HCT116 (cell line): ENCODE measurements around the gene S100A3. TPM values are rescaled to one million over a fixed set of nuclear protein-coding genes. Genes with fewer than 3 reads are reported as not detected.

ENCODE experiments used
- ATAC-seq: fragments of 200-7000 bp; cut with Tn5 transposase; 2 replicates; pipeline ENCODE4 v1.9.1; 2020; ENCODE audit warnings: mild to moderate bottlenecking, moderate library complexity
- BruUV-seq: library from RNA; stranded (reverse); fragments of 400-500 nt; replicated peaks from 2 replicates; lab custom pipeline; 2021; lab: Mats Ljungman, UMichigan
- CTCF ChIA-PET: fragments of 300-600 bp; sonication (Branson Sonifier 250); formaldehyde crosslinking; loops from one replicate; lab custom pipeline; 2021; ENCODE audit warnings: antibody characterized with exemption; lab: Charles Lee
- POLR2A ChIA-PET: fragments of 300-600, 350-600 bp; sonication (Branson Sonifier 250); formaldehyde crosslinking; loops from one replicate; lab custom pipeline; 2021; ENCODE audit warnings: antibody characterized with exemption; lab: Charles Lee
- RAD21 ChIA-PET, 2 experiments: fragments of 300-600 bp; sonication (Branson Sonifier 250); formaldehyde crosslinking; loops; one replicate each; lab custom pipeline; 2023; ENCODE audit warnings: low total read pairs in 2 of 2; ENCODE audit not compliant: uncharacterized antibody in 2 of 2, unreplicated experiment in 2 of 2, low non-redundant PET in 1 of 2; lab: Charles Lee
- DNase-seq: peaks from one replicate; pipeline ENCODE4 v3.0.0-alpha.2; 2010; ENCODE audit warnings: low read depth, low spot score
- H2AFZ ChIP-seq: fragments of 200-600 bp; shearing (Covaris generic), sonication (generic); 2 replicates; pipeline ENCODE4 v1.6.1; 2017; ENCODE audit warnings: low read depth, mixed run types, mixed read lengths, antibody characterized with exemption, low read length; ENCODE audit not compliant: poor library complexity, severe bottlenecking
- H3K27ac ChIP-seq: 2 replicates; pipeline ENCODE4 v1.5.1; 2012; ENCODE audit warnings: low read depth, low read length
- H3K27me3 ChIP-seq: fragments of 200-600 bp; sonication (generic); 2 replicates; pipeline ENCODE4 v1.6.1; 2016; ENCODE audit warnings: mixed run types, low read length, mixed read lengths; ENCODE audit not compliant: insufficient read depth
- H3K36me3 ChIP-seq, 2 experiments: fragments of 200-500 bp in 1 of 2; fragments of 200-600 bp in 1 of 2; sonication (Bioruptor generic) in 1 of 2; sonication (generic) in 1 of 2; 2 replicates each; pipeline versions ENCODE4 v1.5.1 to v1.6.1; 2014 to 2016; ENCODE audit warnings: low read length in 2 of 2, inconsistent platforms in 1 of 2, mixed read lengths in 1 of 2, mixed run types in 1 of 2; ENCODE audit not compliant: insufficient read depth in 2 of 2, control insufficient read depth in 1 of 2
- H3K4me1 ChIP-seq, 2 experiments: fragments of 200-600 bp in 1 of 2; sonication (generic) in 1 of 2; 2 replicates each; pipeline versions ENCODE4 v1.5.1 to v1.6.1; 2012 to 2017; ENCODE audit warnings: low read length in 2 of 2, inconsistent platforms in 1 of 2, mild to moderate bottlenecking in 1 of 2, mixed read lengths in 1 of 2, mixed run types in 1 of 2, moderate library complexity in 1 of 2; ENCODE audit not compliant: insufficient read depth in 2 of 2, control insufficient read depth in 1 of 2
- H3K4me2 ChIP-seq: fragments of 200-600 bp; sonication (generic); 2 replicates; pipeline ENCODE4 v1.6.1; 2017; ENCODE audit warnings: mixed run types, low read length, mixed read lengths
- H3K4me3 ChIP-seq, 2 experiments: fragments of 200-600 bp in 1 of 2; sonication (generic) in 1 of 2; replicated peaks in 1 of 2; 2 replicates each; pipeline ENCODE4 v1.5.1; 2011 to 2016; ENCODE audit warnings: low read length in 2 of 2, control low read depth in 1 of 2, low read depth in 1 of 2, mild to moderate bottlenecking in 1 of 2, mixed read lengths in 1 of 2, mixed run types in 1 of 2
- H3K79me2 ChIP-seq: fragments of 200-600 bp; sonication (generic); 2 replicates; pipeline ENCODE4 v1.6.1; 2017; ENCODE audit warnings: mild to moderate bottlenecking, mixed run types, low read length, moderate library complexity, mixed read lengths; ENCODE audit not compliant: insufficient read depth
- H3K9ac ChIP-seq: fragments of 200-600 bp; sonication (generic); 2 replicates; pipeline ENCODE4 v1.6.1; 2016; ENCODE audit warnings: low read length, mixed read lengths
- H3K9me2 ChIP-seq: fragments of 200-600 bp; sonication (generic), shearing (Covaris generic); 2 replicates; pipeline ENCODE4 v1.6.1; 2017; ENCODE audit warnings: mixed run types, mild to moderate bottlenecking, moderate library complexity; ENCODE audit not compliant: insufficient read depth
- H3K9me3 ChIP-seq, 2 experiments: fragments of 200-500 bp in 1 of 2; fragments of 200-600 bp in 1 of 2; sonication (Bioruptor generic) in 1 of 2; sonication (generic) in 1 of 2; 2 replicates each; pipeline ENCODE4 v1.6.1; 2014 to 2017; ENCODE audit warnings: low read length in 2 of 2, mixed read lengths in 2 of 2, inconsistent platforms in 1 of 2, low read depth in 1 of 2, mild to moderate bottlenecking in 1 of 2, mixed run types in 1 of 2, moderate library complexity in 1 of 2; ENCODE audit not compliant: control insufficient read depth in 1 of 2, insufficient read depth in 1 of 2
- H4K20me1 ChIP-seq: fragments of 200-600 bp; sonication (generic), shearing (Covaris generic); 2 replicates; pipeline ENCODE4 v1.6.1; 2017; ENCODE audit warnings: mixed run types, mild to moderate bottlenecking, moderate library complexity; ENCODE audit not compliant: insufficient read depth
- CEBPB ChIP-seq: IDR thresholded peaks from 2 replicates; pipeline ENCODE4 v1.6.1; 2012; ENCODE audit warnings: low read depth
- EGR1 ChIP-seq: IDR thresholded peaks from 2 replicates; pipeline ENCODE4 v1.6.1; 2012; ENCODE audit warnings: low read depth
- EZH2 ChIP-seq: fragments of 200-600 bp; sonication (generic); IDR thresholded peaks from 2 replicates; pipeline ENCODE4 v1.6.1; 2017; ENCODE audit warnings: antibody characterized with exemption, mixed run types
- EZH2phosphoT487 ChIP-seq: fragments of 200-600 bp; IDR thresholded peaks from 2 replicates; pipeline ENCODE4 v1.6.1; 2018; ENCODE audit warnings: antibody characterized with exemption, borderline replicate concordance
- FOSL1 ChIP-seq: IDR thresholded peaks from 2 replicates; pipeline ENCODE4 v1.6.1; 2012; ENCODE audit warnings: low read depth
- RAD21 ChIP-seq: IDR thresholded peaks from 2 replicates; pipeline ENCODE4 v1.6.1; 2012; ENCODE audit warnings: low read depth, mild to moderate bottlenecking
- SRF ChIP-seq: IDR thresholded peaks from 2 replicates; pipeline ENCODE4 v1.6.1; 2012; ENCODE audit warnings: low read depth
- YY1 ChIP-seq: IDR thresholded peaks from 2 replicates; pipeline ENCODE4 v1.6.1; 2011; ENCODE audit warnings: low read length, low read depth, moderate library complexity, mild to moderate bottlenecking; ENCODE audit not compliant: insufficient replicate concordance; ENCODE audit errors: extremely low read depth
- ZFX ChIP-seq: fragments of 450-650 bp; IDR thresholded peaks from 2 replicates; pipeline ENCODE4 v1.6.1; 2017
- ZNF274 ChIP-seq: fragments of 200-500 bp; sonication (Bioruptor generic); IDR thresholded peaks from 2 replicates; pipeline ENCODE4 v1.6.1; 2014; ENCODE audit warnings: mild to moderate bottlenecking, low read depth, low read length, inconsistent platforms
- intact Hi-C: fragments of 100-400 bp; cut with micrococcal nuclease; formaldehyde crosslinking; loops from 2 replicates; pipeline ENCODE4 v1.10.0; 2022
- total RNA-seq: library from RNA; stranded (reverse); gene quantifications from one replicate; pipeline ENCODE4 v1.2.1, GENCODE V29; 2021; ENCODE audit not compliant: unreplicated experiment
- TF ChIP-seq, protein P1 (sequence below): IDR thresholded peaks from 2 replicates; pipeline ENCODE4 v1.6.1; 2012; ENCODE audit warnings: low read depth
- TF ChIP-seq, protein P2 (sequence below), 3 experiments: fragments of 200-600 bp in 1 of 3; sonication (generic) in 1 of 3; IDR thresholded peaks in 2 of 3; conservative IDR thresholded peaks in 1 of 3; 2 replicates each; pipeline ENCODE4 v1.5.1; 2012 to 2017; ENCODE audit warnings: low read depth in 2 of 3, low read length in 2 of 3, antibody characterized with exemption in 1 of 3, borderline replicate concordance in 1 of 3, control low read depth in 1 of 3, mild to moderate bottlenecking in 1 of 3, mixed read lengths in 1 of 3, mixed run types in 1 of 3, moderate library complexity in 1 of 3; ENCODE audit not compliant: insufficient read depth in 1 of 3
- TF ChIP-seq, protein P3 (sequence below): IDR thresholded peaks from 2 replicates; pipeline ENCODE4 v1.6.1; 2012

Gene S100A3
- total RNA-seq, 1 experiment from 2014 or later = 4.2 TPM

DNA sequence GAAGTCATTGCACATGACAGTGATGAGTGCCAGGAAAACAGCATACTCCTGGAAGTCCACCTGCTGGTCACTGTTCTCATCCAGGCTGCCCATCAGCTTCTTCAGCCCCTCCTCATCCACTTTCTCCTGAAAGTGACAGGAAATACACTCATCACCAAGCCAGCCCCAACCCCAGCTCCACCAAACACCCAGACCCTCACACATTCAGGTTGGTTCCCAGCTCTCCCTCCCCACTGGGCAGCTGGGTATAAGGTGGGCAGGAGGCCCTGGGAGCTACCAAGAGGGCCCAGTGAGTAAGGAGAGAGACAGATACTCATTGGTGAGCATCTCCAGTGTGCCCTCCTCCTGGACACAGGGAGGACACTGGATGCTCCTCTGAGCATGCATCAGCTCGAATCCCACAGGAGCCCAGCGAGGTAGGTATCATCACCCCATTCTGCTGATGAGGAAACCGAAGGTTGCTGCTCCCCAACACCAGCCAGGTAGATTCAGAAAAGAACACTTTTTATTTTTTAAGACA, 12.5 kb upstream of the S100A3 start:
- BruUV-seq = no TSS peak
- H3K79me2 ChIP-seq = no peaks in the 10 kb centered on the region
- RAD21 ChIA-PET = no interaction called here
- H3K4me2 ChIP-seq = no peak overlapping the region
- peaks cover 36 to 51% of the 10 kb centered on the region in 2 experiments for H3K4me1 ChIP-seq
- no peak for ATAC-seq
- no peaks in the 10 kb centered on the region for H3K27me3 ChIP-seq
- POLR2A ChIA-PET = interaction anchor here (0.7 to 1.6 kb wide), 6 partner anchors 10 to 66 kb away, joined by 3 to 12 read pairs (median 4); partner anchors contain the start of genes S100A13, S100A5 and S100A6
- CTCF ChIA-PET = interaction anchor here (1.5 kb wide), 2 partner anchors 11 to 66 kb away, joined by 4 read pairs; partner anchors contain the start of gene S100A13
- H3K36me3 ChIP-seq = no peaks in the 10 kb centered on the region
- intact Hi-C loops = no loop called here
- no peaks in the 10 kb centered on the region for H3K9me3 ChIP-seq
- H4K20me1 ChIP-seq = no peaks in the 10 kb centered on the region
- no peak overlapping the region for H3K4me3 ChIP-seq
- TF ChIP-seq EZH2phosphoT487 = no peak
- TF ChIP-seq, all 23 proteins: peak for 0
- H2AFZ ChIP-seq = no peak overlapping the region
- no peak overlapping the region for H3K27ac ChIP-seq
- H3K9me2 ChIP-seq = no peaks in the 10 kb centered on the region
- DNase-seq = no peak
- no peak overlapping the region for H3K9ac ChIP-seq

DNA sequence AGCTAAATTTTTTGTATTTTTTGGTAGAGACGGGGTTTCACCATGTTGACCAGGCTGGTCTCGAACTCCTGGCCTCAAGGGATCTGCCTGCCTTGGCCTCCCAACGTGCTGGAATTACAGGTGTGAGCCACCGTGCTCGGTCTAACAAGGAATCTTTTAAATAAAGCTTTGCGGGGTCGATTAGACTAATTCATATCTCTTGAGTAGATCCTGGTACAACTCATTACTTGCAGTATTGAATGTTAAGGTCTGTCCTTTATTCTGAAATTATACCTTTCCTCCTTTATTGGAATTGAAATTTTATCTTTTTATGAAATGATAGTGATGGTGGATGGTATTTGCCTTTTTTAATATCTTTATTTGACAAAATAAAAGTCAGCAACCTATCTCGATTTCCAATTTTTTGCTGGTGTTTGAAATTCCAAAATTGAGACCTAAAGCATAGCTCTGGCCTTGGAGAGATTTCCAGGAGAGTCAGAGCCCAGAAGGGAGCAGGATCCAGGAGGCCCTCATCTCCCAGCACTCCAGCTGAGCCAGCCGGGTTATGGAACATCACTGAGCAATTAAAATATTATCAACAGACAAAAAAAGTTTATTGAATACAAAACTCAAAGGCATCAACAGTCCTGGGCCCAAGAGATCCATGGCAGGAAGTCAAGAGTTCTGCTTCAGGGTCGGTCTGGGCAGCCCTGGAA, 11.9 kb upstream of the S100A3 start:
- CTCF ChIA-PET = interaction anchor here (0.6 to 1.5 kb wide), 3 partner anchors 9 to 66 kb away, joined by 3 to 4 read pairs (median 4); partner anchors contain the start of gene S100A13
- intact Hi-C loops = no loop called here
- RAD21 ChIA-PET = interaction anchor here (0.7 kb wide), 2 partner anchors 20 to 23 kb away, joined by 4 read pairs; partner anchors contain the start of gene S100A5 (in 1 of the 2)
- no peak for TF ChIP-seq ZFX
- no peak for TF ChIP-seq YY1
- TF ChIP-seq EZH2 = no peak
- TF ChIP-seq, protein P1, sequence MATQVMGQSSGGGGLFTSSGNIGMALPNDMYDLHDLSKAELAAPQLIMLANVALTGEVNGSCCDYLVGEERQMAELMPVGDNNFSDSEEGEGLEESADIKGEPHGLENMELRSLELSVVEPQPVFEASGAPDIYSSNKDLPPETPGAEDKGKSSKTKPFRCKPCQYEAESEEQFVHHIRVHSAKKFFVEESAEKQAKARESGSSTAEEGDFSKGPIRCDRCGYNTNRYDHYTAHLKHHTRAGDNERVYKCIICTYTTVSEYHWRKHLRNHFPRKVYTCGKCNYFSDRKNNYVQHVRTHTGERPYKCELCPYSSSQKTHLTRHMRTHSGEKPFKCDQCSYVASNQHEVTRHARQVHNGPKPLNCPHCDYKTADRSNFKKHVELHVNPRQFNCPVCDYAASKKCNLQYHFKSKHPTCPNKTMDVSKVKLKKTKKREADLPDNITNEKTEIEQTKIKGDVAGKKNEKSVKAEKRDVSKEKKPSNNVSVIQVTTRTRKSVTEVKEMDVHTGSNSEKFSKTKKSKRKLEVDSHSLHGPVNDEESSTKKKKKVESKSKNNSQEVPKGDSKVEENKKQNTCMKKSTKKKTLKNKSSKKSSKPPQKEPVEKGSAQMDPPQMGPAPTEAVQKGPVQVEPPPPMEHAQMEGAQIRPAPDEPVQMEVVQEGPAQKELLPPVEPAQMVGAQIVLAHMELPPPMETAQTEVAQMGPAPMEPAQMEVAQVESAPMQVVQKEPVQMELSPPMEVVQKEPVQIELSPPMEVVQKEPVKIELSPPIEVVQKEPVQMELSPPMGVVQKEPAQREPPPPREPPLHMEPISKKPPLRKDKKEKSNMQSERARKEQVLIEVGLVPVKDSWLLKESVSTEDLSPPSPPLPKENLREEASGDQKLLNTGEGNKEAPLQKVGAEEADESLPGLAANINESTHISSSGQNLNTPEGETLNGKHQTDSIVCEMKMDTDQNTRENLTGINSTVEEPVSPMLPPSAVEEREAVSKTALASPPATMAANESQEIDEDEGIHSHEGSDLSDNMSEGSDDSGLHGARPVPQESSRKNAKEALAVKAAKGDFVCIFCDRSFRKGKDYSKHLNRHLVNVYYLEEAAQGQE = no peak
- no peak for TF ChIP-seq FOSL1
- TF ChIP-seq, protein P2, sequence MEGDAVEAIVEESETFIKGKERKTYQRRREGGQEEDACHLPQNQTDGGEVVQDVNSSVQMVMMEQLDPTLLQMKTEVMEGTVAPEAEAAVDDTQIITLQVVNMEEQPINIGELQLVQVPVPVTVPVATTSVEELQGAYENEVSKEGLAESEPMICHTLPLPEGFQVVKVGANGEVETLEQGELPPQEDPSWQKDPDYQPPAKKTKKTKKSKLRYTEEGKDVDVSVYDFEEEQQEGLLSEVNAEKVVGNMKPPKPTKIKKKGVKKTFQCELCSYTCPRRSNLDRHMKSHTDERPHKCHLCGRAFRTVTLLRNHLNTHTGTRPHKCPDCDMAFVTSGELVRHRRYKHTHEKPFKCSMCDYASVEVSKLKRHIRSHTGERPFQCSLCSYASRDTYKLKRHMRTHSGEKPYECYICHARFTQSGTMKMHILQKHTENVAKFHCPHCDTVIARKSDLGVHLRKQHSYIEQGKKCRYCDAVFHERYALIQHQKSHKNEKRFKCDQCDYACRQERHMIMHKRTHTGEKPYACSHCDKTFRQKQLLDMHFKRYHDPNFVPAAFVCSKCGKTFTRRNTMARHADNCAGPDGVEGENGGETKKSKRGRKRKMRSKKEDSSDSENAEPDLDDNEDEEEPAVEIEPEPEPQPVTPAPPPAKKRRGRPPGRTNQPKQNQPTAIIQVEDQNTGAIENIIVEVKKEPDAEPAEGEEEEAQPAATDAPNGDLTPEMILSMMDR (IDR thresholded peaks at IDR 0.05 in 2 of 3, conservative IDR thresholded peaks at IDR 0.05 in 1 of 3; ENCODE audit: borderline replicate concordance in 1 of 3, insufficient read depth in 1 of 3, low read depth in 2 of 3, low read length in 2 of 3) = no peak
- TF ChIP-seq, protein P3, sequence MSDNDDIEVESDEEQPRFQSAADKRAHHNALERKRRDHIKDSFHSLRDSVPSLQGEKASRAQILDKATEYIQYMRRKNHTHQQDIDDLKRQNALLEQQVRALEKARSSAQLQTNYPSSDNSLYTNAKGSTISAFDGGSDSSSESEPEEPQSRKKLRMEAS = no peak
- TF ChIP-seq CEBPB = no peak
- TF ChIP-seq SRF = no peak
- no peak for TF ChIP-seq RAD21
- TF ChIP-seq ZNF274 = no peak
- no peak for TF ChIP-seq EGR1

More for the DNA sequence above, 11.9 kb upstream of the S100A3 start:
- POLR2A ChIA-PET = interaction anchor here (0.7 to 1.6 kb wide), 4 partner anchors 9 to 66 kb away, joined by 3 to 12 read pairs (median 6); partner anchors contain the start of genes S100A13, S100A5 and S100A6
- Histone ChIP-seq H3K27ac (no peak overlapping the region), H3K9me2 (no peaks in the 10 kb centered on the region), H3K36me3 (no peaks in the 10 kb centered on the region), H4K20me1 (no peaks in the 10 kb centered on the region), H2AFZ (no peak overlapping the region), H3K9ac (no peak overlapping the region), H3K27me3 (no peaks in the 10 kb centered on the region), H3K9me3 (no peaks in the 10 kb centered on the region), H3K4me1 (peaks cover 32 to 48% of the 10 kb centered on the region in 2 experiments), H3K4me3 (no peak overlapping the region), H3K79me2 (no peaks in the 10 kb centered on the region), H3K4me2 (no peak overlapping the region)
- BruUV-seq = no TSS peak
- ATAC-seq (no peak), DNase-seq (no peak)
